ENCODE results near the gene LRP2.
"Not testable (repeated sequence)": the region's sequence is repeated elsewhere in the genome, so short reads cannot be mapped to it uniquely, and the experiment has no call there.

Gene LRP2

DNA sequence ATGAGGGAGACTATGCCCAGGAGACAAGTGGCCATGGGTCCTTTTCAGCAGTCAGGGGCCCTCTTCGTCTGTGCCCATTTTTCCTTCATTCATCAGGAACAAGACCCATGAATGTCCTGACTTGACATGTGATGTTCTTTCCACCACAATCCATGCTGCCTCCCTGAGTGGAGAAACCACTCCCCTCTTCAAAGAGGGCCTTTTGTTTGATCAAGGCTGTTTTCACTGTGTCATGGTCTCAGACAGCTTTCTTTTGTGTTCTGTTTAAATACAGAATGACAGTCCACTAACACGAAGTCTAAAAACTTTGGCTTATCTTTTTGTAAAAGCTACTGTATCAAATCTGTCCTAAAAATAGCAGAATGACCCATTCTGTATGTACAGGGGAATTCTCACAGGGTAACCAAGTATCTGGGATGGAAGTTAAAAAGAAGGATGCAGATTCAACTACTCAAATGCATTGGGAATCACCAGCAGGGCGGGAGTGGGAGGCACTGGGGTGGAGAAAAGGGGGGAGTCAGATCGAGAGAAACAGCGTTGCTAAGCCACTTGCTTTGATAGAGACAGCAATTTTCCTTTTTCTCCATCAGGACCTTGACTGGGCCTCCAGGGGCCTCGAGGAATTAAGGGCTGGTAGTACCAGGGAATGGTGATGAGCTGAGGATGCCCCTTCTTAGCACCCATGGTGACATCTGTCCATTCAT, 13.9 kb downstream of the LRP2 start:
- no peak for DNase-seq (ENCODE audit: low read depth)

DNA sequence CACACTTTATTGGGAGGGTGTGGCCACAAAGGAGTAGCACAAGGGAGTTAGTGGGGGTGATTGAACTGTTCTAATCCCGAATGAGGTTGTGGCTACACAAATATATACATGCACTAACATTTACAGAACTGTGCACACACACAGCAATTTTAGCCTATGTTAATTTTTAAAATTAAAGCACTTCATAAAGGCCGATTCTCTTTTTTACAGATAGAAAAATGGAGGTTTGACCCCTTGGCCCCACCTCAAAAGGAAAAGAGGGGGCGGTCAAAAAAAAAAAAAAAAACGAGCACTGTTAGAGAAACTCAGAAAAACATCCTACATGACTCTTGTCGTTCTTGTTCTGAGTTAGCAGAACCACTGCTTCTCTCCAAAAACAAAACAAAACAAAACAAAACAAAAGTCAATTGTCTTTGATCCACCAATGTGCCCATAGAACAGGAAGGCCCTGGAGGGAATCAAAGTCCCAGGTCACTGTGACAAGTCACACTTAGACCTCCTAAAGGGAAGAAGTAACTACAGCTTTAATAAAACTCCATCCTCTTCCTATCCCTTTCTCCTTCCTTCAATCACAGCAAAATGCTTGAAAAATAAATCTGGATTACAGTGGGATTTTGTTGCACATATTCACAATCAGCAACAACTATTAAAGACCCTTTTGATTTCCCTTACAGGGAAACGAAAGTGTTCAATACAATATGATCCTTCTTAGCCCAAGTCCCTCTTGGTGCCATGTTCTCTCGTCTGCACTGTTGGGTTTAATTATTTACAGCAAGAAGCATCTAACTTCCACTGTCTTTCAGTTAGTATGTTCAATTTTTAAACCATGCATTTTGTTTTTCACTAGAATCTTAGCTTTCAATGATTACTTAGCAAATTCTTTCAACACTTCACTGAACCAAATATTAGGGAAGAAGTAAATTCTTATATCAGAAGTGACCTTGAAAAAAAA, 16.6 kb downstream of the LRP2 start:
- DNase-seq (ENCODE audit: low read depth): no peak

DNA sequence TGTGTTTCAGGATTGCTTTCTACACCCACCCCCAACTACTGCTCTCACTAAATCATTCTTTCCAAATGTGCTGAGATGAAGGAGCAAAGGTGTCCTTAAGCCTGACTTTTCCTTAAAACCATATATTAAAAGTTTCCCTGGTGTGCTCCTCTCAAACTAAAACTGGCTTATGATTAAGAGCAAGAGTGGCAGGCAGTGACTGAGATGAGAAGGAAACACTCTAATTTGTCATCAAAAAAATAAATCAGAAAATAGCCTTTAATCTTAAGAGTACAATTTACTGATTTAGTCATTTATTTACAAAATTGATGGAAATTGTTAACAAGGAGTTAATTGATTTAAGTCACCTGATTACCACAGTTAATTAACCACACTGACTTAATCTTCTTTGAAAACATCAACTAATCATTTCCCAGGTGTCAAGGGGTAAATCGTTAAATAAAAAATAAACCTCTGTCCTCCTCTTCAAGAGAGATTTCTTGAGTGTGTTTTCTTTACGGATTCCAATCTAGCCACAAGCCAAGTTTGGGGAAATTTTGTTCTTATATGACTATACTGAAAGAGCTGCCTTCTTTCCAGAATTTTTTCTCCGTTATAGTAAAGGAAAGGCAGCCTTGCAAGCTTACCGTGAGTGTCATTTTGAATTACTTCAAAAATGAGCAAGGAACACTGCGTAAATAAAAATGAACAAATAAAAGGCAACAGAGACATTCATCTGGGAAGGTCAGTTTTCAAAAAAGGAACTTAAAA, 17.4 kb downstream of the LRP2 start:
- DNase-seq (ENCODE audit: low read depth): no peak

DNA sequence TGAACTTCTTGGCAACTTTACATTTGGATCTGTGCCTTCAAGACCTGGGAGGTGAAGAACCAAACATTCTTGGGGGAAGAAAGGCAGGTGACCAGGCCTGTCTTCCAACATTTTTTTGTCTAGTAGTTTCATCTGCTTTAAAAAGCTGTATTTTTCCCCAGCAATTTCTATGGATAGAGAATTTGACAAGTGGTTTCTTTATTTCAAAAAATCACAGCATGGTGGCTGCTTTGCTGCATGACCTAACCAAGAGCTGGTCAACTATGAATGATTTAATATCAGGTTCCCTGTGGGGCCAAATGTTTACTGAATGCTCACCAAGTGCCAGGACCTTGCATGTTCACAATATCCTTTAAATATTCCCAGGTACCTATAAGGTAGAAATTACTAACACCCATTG, 19.1 kb downstream of the LRP2 start:
- DNase-seq (ENCODE audit: low read depth): no peak

DNA sequence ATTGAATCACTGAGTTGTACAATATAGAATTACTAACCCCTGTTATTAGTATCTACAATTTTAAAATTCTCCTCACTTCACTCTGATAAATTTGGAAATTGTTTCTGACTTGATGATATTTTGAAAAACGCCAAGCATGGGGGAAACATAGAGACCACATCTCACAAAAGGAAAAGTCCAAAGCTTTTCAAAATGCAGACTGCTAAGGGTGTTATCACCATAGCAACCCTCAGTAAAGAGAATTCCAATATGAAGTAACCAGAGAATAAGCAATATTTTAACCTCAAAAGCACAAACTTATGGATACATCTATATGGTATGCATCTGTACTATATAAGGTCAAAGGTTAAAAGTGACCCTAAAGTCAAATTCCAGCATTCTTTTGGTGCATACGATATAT, 22.7 kb downstream of the LRP2 start:
- no peak for DNase-seq (ENCODE audit: low read depth)

DNA sequence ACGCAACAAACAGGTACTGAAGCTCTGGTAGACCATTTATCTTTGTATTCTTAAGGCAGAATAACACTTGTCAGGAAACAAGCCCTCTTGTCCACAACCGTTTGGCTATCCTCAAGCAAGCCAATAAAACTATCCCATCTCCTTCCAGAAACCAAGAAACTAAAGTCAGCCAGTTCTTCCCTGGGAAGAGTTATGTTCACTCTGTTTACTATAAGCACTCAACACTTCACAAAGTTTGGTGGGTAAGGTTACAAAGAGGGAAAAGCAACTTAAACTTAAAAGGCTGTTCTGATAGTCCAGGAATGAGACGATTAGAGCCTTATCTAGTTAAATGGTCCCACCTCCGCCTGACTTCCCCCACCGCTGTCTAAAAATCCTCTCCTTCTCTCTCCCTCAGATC, 25.6 kb downstream of the LRP2 start:
- no peak for DNase-seq (ENCODE audit: low read depth)

DNA sequence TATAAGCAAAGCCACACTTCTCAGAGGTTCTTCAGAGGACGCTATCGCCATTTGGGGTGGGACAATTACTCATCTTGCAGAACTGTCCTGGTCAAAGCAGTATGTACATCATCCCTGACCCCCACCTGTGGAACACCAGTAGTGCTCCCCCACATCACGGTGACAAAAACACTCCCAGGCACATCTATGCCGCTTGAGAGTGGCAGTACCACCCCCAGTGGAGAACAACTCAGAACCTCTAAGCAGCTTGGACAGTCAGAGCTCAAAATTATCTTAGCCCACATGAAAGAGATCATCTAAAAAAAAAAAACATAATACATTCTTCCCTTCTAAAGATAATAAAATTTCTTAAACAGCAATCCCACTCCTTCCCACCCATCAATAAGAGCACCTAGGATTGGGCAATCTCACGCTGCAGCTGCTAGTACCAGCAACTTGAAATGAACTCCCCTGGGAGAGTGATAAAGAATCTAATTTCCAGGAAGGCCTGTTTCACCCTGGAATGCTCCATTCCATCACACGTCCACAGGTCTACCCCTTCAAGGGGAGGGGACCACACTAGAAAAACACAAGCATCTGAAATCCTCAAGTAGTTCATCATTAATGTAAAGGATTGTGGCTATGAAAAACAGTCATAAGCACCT, 31.7 kb downstream of the LRP2 start:
- no peak for DNase-seq (ENCODE audit: low read depth)

DNA sequence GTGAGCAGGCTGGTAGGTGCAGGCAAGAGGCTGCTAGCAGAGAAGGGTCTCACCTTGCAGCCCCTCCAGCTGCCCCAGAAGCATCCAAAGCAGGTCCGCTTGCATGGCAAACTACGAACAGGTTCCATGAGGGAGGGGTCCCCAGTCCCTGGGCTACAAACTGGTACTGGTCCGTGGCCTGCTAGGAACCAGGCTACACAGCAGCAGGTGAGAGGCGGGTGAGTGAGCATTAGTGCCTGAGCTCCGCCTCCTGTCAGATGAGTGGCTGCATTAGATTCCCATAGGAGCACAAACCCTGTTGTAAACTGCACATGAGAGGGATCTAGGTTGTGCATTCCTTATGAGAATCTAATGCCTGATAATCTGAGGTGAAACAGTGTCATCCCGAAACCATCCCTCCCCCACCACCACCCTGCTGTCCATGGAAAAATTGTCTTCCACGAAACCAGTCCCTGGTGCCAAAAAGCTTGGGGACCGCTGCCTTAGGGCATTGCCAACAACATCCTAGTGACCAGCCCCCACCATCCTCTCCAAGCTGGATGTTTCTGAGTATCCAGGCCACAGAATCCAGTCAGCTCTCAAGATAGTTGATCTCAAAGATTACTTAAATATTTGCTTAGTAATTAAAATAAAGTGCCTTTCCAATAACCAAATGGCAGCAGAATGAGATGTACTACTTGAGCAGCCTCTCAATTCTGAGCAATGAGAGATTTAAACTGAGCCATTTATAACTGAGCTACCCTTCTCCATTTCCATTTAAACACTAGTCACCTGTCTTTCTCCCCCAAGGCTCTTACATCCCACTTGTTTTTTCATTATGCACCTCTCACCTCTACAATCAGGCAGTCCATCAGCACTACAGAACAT, 32.4 kb downstream of the LRP2 start:
- DNase-seq (ENCODE audit: low read depth): no peak

DNA sequence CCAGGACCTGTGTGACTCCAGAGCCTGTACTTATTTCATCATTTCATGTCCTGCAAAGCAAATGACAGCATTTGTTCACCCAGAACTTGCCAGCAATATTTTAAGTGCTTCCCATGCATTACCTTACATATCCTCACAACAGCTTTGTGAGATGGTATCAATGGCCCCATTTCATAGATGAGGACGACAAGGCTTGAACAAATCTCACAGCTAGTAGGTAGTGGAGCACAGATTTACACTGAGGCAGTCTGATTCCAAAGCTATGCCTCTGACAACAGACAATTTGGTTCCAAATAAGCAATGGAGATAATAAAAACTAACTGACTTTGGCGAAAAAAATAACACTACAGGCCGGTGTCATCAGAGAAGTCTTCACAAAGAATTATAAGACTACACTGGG, 33.5 kb downstream of the LRP2 start:
- no peak for DNase-seq (ENCODE audit: low read depth)

DNA sequence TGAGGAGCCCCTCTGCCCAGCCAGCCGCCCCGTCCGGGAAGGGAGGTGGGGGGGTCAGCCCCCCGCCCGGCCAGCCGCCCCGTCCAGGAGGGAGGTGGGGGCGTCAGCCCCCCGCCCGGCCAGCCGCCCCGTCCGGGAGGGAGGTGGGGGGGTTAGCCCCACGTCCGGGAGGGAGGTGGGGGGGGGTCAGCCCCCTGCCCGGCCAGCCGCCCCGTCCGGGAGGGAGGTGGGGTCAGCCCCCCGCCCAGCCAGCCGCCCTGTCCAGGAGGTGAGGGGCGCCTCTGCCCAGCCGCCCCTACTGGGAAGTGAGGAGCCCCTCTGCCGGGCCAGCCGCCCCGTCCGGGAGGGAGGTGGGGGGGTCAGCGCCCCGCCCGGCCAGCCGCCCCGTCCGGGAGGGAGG, 34.5 kb downstream of the LRP2 start:
- not testable (repeated sequence) for DNase-seq (ENCODE audit: low read depth)

DNA sequence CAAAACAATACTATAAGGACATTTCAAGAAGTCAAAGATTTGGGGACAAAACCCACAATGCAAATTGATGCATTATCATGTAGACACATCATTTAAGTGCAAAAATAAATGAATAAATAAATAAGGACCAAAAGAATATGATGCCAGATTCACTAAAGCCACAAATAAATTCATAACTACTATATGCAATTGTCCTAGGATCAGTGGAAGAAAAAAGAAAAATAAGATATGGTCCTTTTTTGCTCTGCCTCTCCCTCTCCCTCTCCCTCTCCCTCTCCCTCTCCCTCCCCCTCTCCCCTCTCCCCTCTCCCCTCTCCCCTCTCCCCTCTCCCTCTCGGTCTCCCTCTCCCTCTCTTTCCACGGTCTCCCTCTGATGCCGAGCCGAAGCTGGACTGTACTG, 36.4 kb downstream of the LRP2 start:
- DNase-seq (ENCODE audit: low read depth): not testable (repeated sequence)

DNA sequence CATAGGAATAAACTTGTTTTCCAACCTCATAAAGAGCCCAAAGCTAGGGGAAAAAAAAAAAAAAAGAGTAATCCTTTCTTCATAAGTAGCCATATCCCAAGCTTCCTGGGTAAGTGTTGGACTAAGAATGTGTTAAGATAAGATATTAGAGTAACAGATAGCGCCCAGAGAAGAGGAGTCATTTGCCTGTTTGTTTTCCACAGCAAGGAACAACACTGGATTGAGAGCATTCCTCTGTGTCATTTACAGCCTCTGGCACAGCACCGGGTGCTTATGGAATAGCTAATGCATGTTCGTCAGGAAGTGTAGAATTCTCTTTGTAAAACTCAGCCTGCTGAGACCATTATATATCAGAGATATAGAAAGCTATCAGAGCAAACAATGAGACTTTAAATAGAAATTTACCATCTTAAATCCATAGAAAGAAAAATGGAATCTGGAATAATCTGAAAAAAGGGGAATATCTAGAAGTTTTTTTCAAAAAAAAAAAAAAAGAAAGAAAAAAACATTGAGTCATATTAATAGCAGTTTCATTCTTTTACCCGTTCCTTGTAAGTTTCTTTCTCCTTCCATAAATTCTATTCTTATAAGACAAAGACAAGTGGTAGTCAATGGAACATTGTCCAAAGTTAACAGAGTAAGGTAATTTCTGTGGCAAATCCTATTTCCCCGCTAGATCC, 37.6 kb downstream of the LRP2 start:
- no peak for DNase-seq (ENCODE audit: low read depth)

DNA sequence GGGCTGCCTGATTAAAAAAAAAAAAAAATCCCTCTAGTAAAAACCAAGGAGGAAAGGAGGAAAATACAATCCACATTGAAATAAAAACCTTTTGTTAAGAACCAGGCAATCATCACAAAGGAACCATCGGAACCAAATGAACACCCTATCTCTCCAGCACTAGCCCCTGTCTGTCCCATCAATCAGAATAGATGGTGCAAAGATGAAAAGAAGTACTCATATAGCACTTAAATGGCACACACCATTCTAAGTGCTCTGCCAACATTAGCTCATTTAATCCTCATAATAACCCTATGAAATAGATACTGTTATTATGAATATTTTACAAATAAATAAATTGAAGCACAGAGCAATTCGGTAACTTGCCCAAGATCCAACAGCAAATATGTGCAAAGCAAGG, 38.5 kb downstream of the LRP2 start:
- no peak for DNase-seq (ENCODE audit: low read depth)

DNA sequence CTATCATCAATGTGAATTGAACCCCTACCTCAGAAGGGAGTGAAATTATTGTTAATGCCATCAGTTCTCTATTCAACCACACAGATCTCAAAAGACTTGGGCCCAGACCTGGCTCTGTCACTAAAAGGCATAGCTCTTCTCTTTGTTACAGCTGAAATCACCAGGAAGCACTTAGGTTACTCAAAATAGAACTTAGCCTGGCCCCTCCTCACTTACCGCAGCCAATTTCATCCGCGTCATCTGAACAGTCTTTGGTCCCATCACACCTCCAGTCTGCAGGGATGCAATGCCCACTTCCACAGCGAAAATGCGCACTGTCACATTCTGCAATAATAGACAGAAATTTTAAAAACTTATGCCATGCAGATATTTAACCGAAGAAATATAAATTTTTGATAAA, 41.8 kb downstream of the LRP2 start:
- no peak for DNase-seq (ENCODE audit: low read depth)

DNA sequence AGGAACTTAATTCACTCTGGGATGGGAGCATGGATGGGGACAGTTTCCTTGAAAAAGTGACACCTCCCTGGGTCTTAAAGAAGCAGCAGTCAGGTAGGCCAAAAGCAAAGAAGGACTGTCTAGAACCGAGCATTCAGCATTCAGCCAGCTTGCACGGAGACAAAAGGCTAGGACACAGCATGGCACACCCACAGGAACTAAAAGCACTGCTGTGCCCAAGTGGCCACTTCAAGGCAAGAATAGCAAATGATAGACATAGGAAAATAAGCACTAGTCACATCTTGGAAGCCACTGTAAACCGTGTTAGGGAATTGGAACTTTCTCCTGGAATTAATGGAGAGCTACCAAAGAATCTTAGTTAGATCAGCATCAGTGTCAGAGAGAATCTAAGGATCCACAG, 47.0 kb downstream of the LRP2 start:
- no peak for DNase-seq (ENCODE audit: low read depth)

DNA sequence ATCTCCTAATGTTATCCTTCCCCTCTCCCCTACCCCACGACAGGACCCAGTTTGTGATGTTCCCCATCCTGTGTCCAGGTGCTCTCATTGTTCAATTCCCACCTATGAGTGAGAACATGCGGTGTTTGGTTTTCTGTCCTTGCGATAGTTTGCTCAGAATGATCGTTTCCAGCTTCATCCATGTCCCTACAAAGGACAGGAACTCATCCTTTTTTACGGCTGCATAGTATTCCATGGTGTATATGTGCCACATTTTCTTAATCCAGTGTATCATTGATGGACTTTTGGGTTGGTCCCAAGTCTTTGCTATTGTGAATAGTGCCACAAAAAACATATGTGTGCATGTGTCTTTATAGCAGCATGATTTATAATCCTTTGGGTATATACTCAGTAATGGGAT, 54.0 kb downstream of the LRP2 start:
- DNase-seq (ENCODE audit: low read depth): not testable (repeated sequence)

DNA sequence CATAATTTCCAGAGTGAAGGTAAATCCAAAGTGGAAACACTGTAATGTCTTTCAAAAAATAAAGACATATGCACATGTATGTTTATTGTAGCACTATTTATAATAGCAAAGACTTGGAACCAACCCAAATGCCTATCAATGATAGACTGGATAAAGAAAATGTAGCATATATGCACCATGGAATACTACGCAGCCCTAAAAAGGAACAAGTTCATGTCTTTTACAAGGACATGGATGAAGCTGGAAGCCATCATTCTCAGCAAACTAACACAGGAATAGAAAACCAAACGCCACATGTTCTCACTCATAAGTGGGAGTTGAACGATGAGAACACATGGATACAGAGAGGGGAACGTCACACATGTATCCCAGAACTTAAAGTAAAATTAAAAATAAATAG, 57.6 kb downstream of the LRP2 start:
- DNase-seq (ENCODE audit: low read depth): not testable (repeated sequence)

DNA sequence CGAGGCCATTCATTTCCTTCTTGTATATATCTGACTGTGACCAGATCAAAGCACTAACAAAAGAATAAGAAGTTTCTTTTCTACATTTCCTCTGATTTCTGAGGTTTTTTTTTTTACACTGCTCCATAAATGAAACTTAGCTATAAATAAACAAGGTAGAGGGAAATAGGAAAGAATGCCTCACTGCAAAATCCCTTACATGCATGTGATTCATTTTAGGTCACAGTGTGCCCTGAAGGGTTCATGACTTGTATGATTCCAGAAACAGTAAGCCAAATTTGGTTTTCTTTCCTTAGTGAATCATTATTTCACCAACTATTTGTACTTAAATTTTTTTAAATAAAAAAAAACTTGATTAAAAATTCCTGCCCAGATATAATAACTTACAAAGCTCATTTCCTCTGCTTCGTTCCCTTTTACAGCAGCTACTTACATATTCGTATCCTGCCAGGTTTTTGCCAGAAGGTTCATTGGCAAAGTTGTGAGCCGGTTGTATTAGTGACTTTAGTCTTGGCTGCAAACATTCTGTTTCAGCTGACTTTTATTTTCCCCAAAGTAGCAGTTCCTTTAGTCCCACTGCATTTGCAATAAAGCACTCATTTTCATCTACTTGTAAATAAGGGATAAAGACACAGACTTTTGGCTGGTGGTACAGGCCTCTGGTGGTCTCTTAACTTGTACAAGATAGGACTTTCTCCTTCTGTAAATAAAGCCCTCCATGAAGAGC, 58.6 kb downstream of the LRP2 start:
- no peak for DNase-seq (ENCODE audit: low read depth)

DNA sequence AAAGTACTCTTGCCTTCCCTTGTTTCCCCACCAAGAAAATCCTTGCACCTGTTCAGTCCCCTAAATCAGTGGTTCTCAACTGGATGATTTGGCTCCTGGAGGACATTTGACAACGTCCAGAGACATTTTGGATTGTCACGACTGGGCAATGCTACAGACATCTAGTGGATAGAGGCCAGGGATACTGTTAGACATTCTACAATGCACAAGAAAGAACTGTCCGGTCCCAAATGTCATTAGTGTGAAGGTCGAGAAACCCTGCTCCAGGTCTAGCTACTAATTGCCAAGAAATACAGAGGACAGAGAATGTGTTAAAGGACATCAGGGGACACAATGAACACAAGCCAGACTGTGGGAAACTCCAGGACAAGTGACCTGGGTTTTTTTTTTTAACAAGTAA, 60.0 kb downstream of the LRP2 start:
- DNase-seq (ENCODE audit: low read depth): no peak
